Ishikawa (cell line): Measurements from ENCODE around the gene PRKCB.

Experiments used
- CEBPB ChIP-seq: IDR thresholded peaks from 2 replicates; pipeline ENCODE4 v1.6.1; 2012
- EP300 ChIP-seq: IDR thresholded peaks from 2 replicates; pipeline ENCODE4 v1.6.1; 2012; ENCODE audit warnings: borderline replicate concordance

DNA sequence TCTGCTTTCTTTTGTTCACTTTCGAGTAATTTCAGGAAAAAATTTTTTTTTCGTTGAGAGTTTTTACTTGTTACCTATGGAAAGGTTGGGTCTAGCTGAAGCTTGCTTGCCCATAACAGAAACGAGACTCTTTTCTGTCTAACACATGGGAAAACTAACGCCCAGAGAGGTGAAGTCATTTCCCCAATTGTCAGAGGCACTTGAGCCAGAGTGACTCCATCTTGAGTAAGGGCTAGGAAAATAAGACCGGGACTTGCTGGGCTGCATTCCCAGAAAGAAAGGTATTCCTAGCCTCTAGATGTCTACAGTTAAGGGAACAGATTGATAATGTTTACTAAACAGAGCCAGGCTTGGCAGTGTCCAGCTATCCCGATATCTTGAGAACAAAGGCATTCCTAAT, 26.8 kb downstream of the PRKCB start:
- no peak for TF ChIP-seq CEBPB
- no peak for TF ChIP-seq EP300
